Measurements from ENCODE around the gene MPP2.
A peak's percentile ranks its signal among the peaks of the same experiment; 100 is the strongest.
"Not testable (repeated sequence)": the region's sequence is repeated elsewhere in the genome, so short reads cannot be mapped to it uniquely, and the experiment has no call there.

MPP2 gene

GRCh38 chr17:43856141-43856540 lies 51.2 kb downstream of the MPP2 start:
- DNase-seq: no peak
- intact Hi-C loops (cut with DNase I): no loop called here

- intact Hi-C loops (cut with DNase I): no loop called here
- peak in 2 of 10 donors; percentile 15 to 46 for DNase-seq
Measured at GRCh38 chr17:43855061-43855460, 52.3 kb downstream of the MPP2 start.

- peak in 2 of 10 donors; percentile 23 to 50 for DNase-seq
Measured at GRCh38 chr17:43854498-43854897, 52.8 kb downstream of the MPP2 start.

GRCh38 chr17:43853546-43853945 lies 53.8 kb downstream of the MPP2 start:
- DNase-seq: peak in 2 of 10 donors; percentile 12 to 55
- intact Hi-C loops (cut with DNase I): no loop called here

More at GRCh38 chr17:43854498-43854897, 52.8 kb downstream of the MPP2 start:
- intact Hi-C loops (cut with DNase I): no loop called here

- DNase-seq: peak in 1 of 10 donors; percentile 21
- intact Hi-C loops (cut with DNase I): no loop called here
Measured at GRCh38 chr17:43852571-43852970, 54.8 kb downstream of the MPP2 start.

- intact Hi-C loops (cut with DNase I): loop anchor here (5.0 kb wide), 1 partner anchor 157 kb away; no protein-coding TSS in a partner anchor
- DNase-seq: peak in 2 of 10 donors; percentile 31 to 45
Measured at GRCh38 chr17:43849116-43849515, 58.2 kb downstream of the MPP2 start.

- peak in 2 of 10 donors; percentile 20 to 64 for DNase-seq
- intact Hi-C loops (cut with DNase I): loop anchor here (5.0 kb wide), 1 partner anchor 156 kb away; no protein-coding TSS in a partner anchor
Measured at GRCh38 chr17:43848601-43849000, 58.7 kb downstream of the MPP2 start.

- intact Hi-C loops (cut with DNase I): loop anchor here (1.0 to 5.0 kb wide), 2 partner anchors 68 to 155 kb away; no protein-coding TSS in a partner anchor
- DNase-seq: peak in 2 of 10 donors; percentile 29 to 44
Measured at GRCh38 chr17:43846963-43847371, 60.4 kb downstream of the MPP2 start, which contains the start of gene CD300LG. Gene CD300LG (plus strand): TSS chr17:43847176. CDS start chr17:43847217, 41 bp downstream.

GRCh38 chr17:43846221-43846712 lies 61.1 kb downstream of the MPP2 start:
- peak; percentile 54 to 97 (median 86) for DNase-seq
- intact Hi-C loops (cut with DNase I): loop anchor here (1.0 to 5.0 kb wide), 2 partner anchors 67 to 154 kb away; no protein-coding TSS in a partner anchor

GRCh38 chr17:43845766-43846165 lies 61.6 kb downstream of the MPP2 start:
- peak in 1 of 10 donors; percentile 24 for DNase-seq
- intact Hi-C loops (cut with DNase I): loop anchor here (1.0 to 5.0 kb wide), 2 partner anchors 66 to 153 kb away; no protein-coding TSS in a partner anchor

GRCh38 chr17:43844241-43844640 lies 63.1 kb downstream of the MPP2 start:
- intact Hi-C loops (cut with DNase I): no loop called here

GRCh38 chr17:43842975-43843325 lies 64.4 kb downstream of the MPP2 start:
- DNase-seq: peak in 1 of 10 donors; percentile 59
- intact Hi-C loops (cut with DNase I): no loop called here

More at GRCh38 chr17:43844241-43844640, 63.1 kb downstream of the MPP2 start:
- DNase-seq: peak in 1 of 10 donors; percentile 57

GRCh38 chr17:43842091-43842974 lies 65.0 kb downstream of the MPP2 start:
- intact Hi-C loops (cut with DNase I): not testable (repeated sequence)
- DNase-seq: peak in 2 of 10 donors; percentile 31 to 83

GRCh38 chr17:43841282-43841681 lies 66.1 kb downstream of the MPP2 start:
- intact Hi-C loops (cut with DNase I): no loop called here
- no peak for DNase-seq

- intact Hi-C loops (cut with DNase I): no loop called here
- peak in 2 of 10 donors; percentile 21 to 60 for DNase-seq
Measured at GRCh38 chr17:43840814-43841213, 66.5 kb downstream of the MPP2 start.

- peak in 2 of 10 donors; percentile 12 to 35 for DNase-seq
- intact Hi-C loops (cut with DNase I): no loop called here
Measured at GRCh38 chr17:43839670-43840108, 67.6 kb downstream of the MPP2 start.

GRCh38 chr17:43834106-43834505 lies 73.2 kb downstream of the MPP2 start:
- DNase-seq: peak in 1 of 10 donors; percentile 21
- intact Hi-C loops (cut with DNase I): no loop called here

GRCh38 chr17:43832976-43833829 lies 74.1 kb downstream of the MPP2 start, which contains the start of gene MPP3:
Gene MPP3 (minus strand): TSS chr17:43833146. CDS start chr17:43831906, 1,240 bp downstream.
- intact Hi-C loops (cut with DNase I): no loop called here
- peak; percentile 19 to 94 (median 54) for DNase-seq

GRCh38 chr17:43832168-43832975 lies 75.0 kb downstream of the MPP2 start:
- DNase-seq: peak in 6 of 10 donors; percentile 20 to 88 (median 58)
- intact Hi-C loops (cut with DNase I): no loop called here

Data from posterior cingulate gyrus (tissue), 11 donors.